Peyer's patch (tissue), 4 donors: ENCODE results near the gene HDAC4. TPM values are rescaled to one million over a fixed set of nuclear protein-coding genes. Genes with fewer than 3 reads are reported as not detected.

Experiments used
- DNase-seq, 3 donors: peaks; one replicate each; pipeline ENCODE4 v3.0.0-alpha.2; 2017 to 2019
- H3K27ac ChIP-seq, 4 donors: fragments of 200-600 bp; sonication (generic); one replicate each; pipeline ENCODE4 v1.5.1; 2016 to 2019
- H3K27me3 ChIP-seq, 2 donors: fragments of 200-600 bp; sonication (generic); one replicate each; pipeline ENCODE4 v1.5.1; 2019
- H3K36me3 ChIP-seq, 3 donors: fragments of 200-600 bp; sonication (generic); one replicate each; pipeline ENCODE4 v1.5.1; 2016 to 2019
- H3K4me1 ChIP-seq, 4 donors: fragments of 200-600 bp; sonication (generic); one replicate each; pipeline ENCODE4 v1.5.1; 2016 to 2019
- H3K4me3 ChIP-seq, 4 donors: fragments of 200-600 bp; sonication (generic); 1 replicate in 3 of 4; 2 replicates in 1 of 4; pipeline ENCODE4 v1.5.1; 2016 to 2019; ENCODE audit warnings: mild to moderate bottlenecking in 1 of 4
- H3K9me3 ChIP-seq, 4 donors: fragments of 200-600 bp; sonication (generic); one replicate each; pipeline ENCODE4 v1.5.1; 2016 to 2019; ENCODE audit warnings: mild to moderate bottlenecking in 1 of 4
- CTCF ChIP-seq, 6 experiments: fragments of 450-650 bp in 4 of 6; fragments of 200-600 bp in 2 of 6; sonication (generic) in 1 of 6; IDR thresholded peaks; one replicate each; pipeline ENCODE4 v1.5.1; 2017 to 2019; ENCODE audit warnings: antibody characterized with exemption in 6 of 6, mild to moderate bottlenecking in 3 of 6, moderate library complexity in 1 of 6
- POLR2A ChIP-seq, 2 donors: fragments of 450-650 bp; IDR thresholded peaks; one replicate each; pipeline ENCODE4 v1.5.1; 2017; ENCODE audit warnings: antibody characterized with exemption in 2 of 2, mild to moderate bottlenecking in 2 of 2, moderate library complexity in 2 of 2
- total RNA-seq, 4 donors: library from RNA; depleted of rRNA; stranded (reverse); fragments of >200 nt; gene quantifications; one replicate each; pipeline ENCODE4 v1.1.0, GENCODE V29; 2016

HDAC4 gene
- total RNA-seq, 4 donors from 2014 or later, result 28.9 to 198 (median 102) TPM

- Histone ChIP-seq H3K27me3 (no peaks in the 10 kb centered on the region), H3K4me1 (peaks cover 0 to 4% (median 0%) of the 10 kb centered on the region in 4 donors), H3K27ac (no peak overlapping the region), H3K36me3 (peaks cover 0 to 87% (median 0%) of the 10 kb centered on the region in 3 donors), H3K4me3 (no peak overlapping the region), H3K9me3 (no peaks in the 10 kb centered on the region)
- no peak for TF ChIP-seq CTCF (IDR thresholded peaks at IDR 0.05)
- no peak for TF ChIP-seq POLR2A (IDR thresholded peaks at IDR 0.05)
- DNase-seq, result no peak
Measured at GRCh38 chr2:239106966-239107365, 293.9 kb downstream of the HDAC4 start.

- Histone ChIP-seq H3K4me3 (no peak overlapping the region), H3K27ac (no peak overlapping the region), H3K9me3 (no peaks in the 10 kb centered on the region), H3K4me1 (peaks cover 0 to 4% (median 0%) of the 10 kb centered on the region in 4 donors), H3K36me3 (peaks cover 0 to 91% (median 0%) of the 10 kb centered on the region in 3 donors), H3K27me3 (no peaks in the 10 kb centered on the region)
- TF ChIP-seq CTCF (IDR thresholded peaks at IDR 0.05) (peak in 4 of 6 experiments; percentile 19 to 53 (median 43)), POLR2A (IDR thresholded peaks at IDR 0.05) (no peak)
- DNase-seq, result peak in 1 of 3 donors; percentile 71
Measured at GRCh38 chr2:239106314-239106908, 294.4 kb downstream of the HDAC4 start.

GRCh38 chr2:239105234-239105633 lies 295.6 kb downstream of the HDAC4 start:
- no peak overlapping the region for H3K4me3 ChIP-seq
- no peaks in the 10 kb centered on the region for H3K4me1 ChIP-seq
- peaks cover 0 to 91% (median 0%) of the 10 kb centered on the region in 3 donors for H3K36me3 ChIP-seq
- no peaks in the 10 kb centered on the region for H3K27me3 ChIP-seq
- no peak for TF ChIP-seq POLR2A (IDR thresholded peaks at IDR 0.05)
- TF ChIP-seq CTCF (IDR thresholded peaks at IDR 0.05), result no peak
- H3K9me3 ChIP-seq, result no peaks in the 10 kb centered on the region
- no peak for DNase-seq
- H3K27ac ChIP-seq, result no peak overlapping the region

- Histone ChIP-seq H3K27ac (no peak overlapping the region), H3K4me1 (no peaks in the 10 kb centered on the region), H3K9me3 (no peaks in the 10 kb centered on the region), H3K36me3 (peaks cover 0 to 92% (median 0%) of the 10 kb centered on the region in 3 donors), H3K4me3 (no peak overlapping the region), H3K27me3 (no peaks in the 10 kb centered on the region)
- DNase-seq, result no peak
- TF ChIP-seq CTCF (IDR thresholded peaks at IDR 0.05) (no peak), POLR2A (IDR thresholded peaks at IDR 0.05) (no peak)
Measured at GRCh38 chr2:239104800-239105199, 296.0 kb downstream of the HDAC4 start.

- DNase-seq, result no peak
- Histone ChIP-seq H3K27ac (no peak overlapping the region), H3K27me3 (no peaks in the 10 kb centered on the region), H3K36me3 (peaks cover 0 to 89% (median 0%) of the 10 kb centered on the region in 3 donors), H3K4me1 (no peaks in the 10 kb centered on the region), H3K4me3 (no peak overlapping the region), H3K9me3 (no peaks in the 10 kb centered on the region)
- TF ChIP-seq CTCF (IDR thresholded peaks at IDR 0.05) (no peak), POLR2A (IDR thresholded peaks at IDR 0.05) (no peak)
Measured at GRCh38 chr2:239103125-239104098, 297.4 kb downstream of the HDAC4 start.
